ENCODE results near the gene ZNF189.

- no peak for TF ChIP-seq CTCF (conservative IDR thresholded peaks at IDR 0.05)
- TF ChIP-seq ZFX (IDR thresholded peaks at IDR 0.05), result no peak
Measured at GRCh38 chr9:101366038-101366756, 32.5 kb upstream of the ZNF189 start.
